Lower leg skin (tissue), 4 donors: ENCODE results near the gene LOXHD1. TPM values are rescaled to one million over a fixed set of nuclear protein-coding genes. Genes with fewer than 3 reads are reported as not detected.
A peak's percentile ranks its signal among the peaks of the same experiment; 100 is the strongest.

Source experiments
- DNase-seq, 2 donors: peaks; one replicate each; pipeline ENCODE4 v3.0.0-alpha.2; 2019; ENCODE audit warnings: low spot score in 2 of 2
- H3K4me3 ChIP-seq: fragments of 200-600 bp; sonication (generic); 2 replicates; pipeline ENCODE4 v1.5.1; 2017; ENCODE audit warnings: mild to moderate bottlenecking, low read depth; ENCODE audit not compliant: poor library complexity, severe bottlenecking
- CTCF ChIP-seq, 3 donors: fragments of 450-650 bp; IDR thresholded peaks; one replicate each; pipeline ENCODE4 v1.5.1; 2016; ENCODE audit warnings: antibody characterized with exemption in 3 of 3, mild to moderate bottlenecking in 3 of 3, moderate library complexity in 2 of 3
- POLR2A ChIP-seq, 2 donors: fragments of 450-650 bp; IDR thresholded peaks; one replicate each; pipeline ENCODE4 v1.6.1; 2016 to 2017; ENCODE audit warnings: antibody characterized with exemption in 2 of 2, mild to moderate bottlenecking in 1 of 2, moderate library complexity in 1 of 2
- WGBS, 2 donors: methylation state at CpG; one replicate each; pipeline ENCODE4 v1.1.5; 2018; 5-methylcytosine and 5-hydroxymethylcytosine counted together
- intact Hi-C: fragments of 100-400 bp; cut with DNase I; formaldehyde crosslinking; loops from one replicate; pipeline ENCODE4 v1.15.0; 2023; ENCODE audit warnings: low total_unique reads
- total RNA-seq, 4 donors: library from RNA; depleted of rRNA; stranded (reverse); fragments of >200 nt; gene quantifications; one replicate each; pipeline ENCODE4 v1.1.0, GENCODE V29; 2016

The LOXHD1 gene
- total RNA-seq, 4 donors from 2014 or later, result 0.02 to 0.97 (median 0.32) TPM; not detected in 1

DNA sequence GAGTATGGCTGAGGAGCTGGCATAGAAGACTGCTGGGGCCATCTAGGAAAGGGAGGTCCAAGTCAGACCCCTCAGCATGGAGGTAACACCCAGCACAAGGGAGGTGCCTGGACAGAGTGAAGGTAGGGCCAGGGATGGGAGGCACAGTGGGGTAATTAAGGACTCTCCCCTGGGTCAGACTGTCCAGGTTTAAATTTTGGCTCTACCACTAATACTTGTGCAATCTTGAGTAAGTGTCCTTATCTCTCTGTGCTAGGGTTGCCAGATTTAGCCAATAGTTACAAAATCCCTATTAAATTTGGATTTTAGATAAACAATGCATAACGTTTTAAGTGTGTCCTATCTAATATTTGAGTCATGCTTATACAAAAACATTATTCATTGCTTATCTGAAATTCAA, 109.5 kb downstream of the LOXHD1 start:
- no peak for DNase-seq
- WGBS, 2 donors, result 34 to 58% methylated on average over 1 of the region's 1 CpG
- intact Hi-C loops, result no loop called here
- H3K4me3 ChIP-seq, result no peak overlapping the region
- TF ChIP-seq CTCF (IDR thresholded peaks at IDR 0.05), result no peak
- TF ChIP-seq POLR2A (IDR thresholded peaks at IDR 0.05), result no peak

DNA sequence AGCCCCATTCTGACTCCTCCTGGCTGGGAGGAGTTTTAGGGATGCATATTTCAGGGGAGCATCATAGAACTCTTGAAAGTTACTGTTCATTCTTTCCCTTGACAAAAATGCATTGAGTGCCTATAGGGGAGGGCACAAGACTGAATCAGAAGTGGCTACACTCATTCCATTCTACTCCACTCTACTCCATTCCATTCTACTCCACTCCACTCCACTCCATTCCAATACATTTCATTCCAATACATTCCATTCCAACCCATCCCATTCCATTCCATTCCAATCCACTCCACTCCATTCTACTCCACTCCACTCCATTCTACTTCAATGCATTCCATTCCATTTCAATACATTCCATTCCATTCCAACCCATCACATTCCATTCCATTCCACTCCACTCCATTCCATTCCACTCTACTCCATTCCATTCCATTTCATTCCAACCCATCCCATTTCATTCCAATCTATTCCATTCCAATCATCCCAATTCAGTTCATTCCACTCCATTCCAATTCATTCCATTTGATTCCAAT, 110.8 kb downstream of the LOXHD1 start:
- no peak for TF ChIP-seq CTCF (IDR thresholded peaks at IDR 0.05)
- TF ChIP-seq POLR2A (IDR thresholded peaks at IDR 0.05), result no peak
- intact Hi-C loops, result no loop called here
- DNase-seq, result no peak
- H3K4me3 ChIP-seq, result no peak overlapping the region

DNA sequence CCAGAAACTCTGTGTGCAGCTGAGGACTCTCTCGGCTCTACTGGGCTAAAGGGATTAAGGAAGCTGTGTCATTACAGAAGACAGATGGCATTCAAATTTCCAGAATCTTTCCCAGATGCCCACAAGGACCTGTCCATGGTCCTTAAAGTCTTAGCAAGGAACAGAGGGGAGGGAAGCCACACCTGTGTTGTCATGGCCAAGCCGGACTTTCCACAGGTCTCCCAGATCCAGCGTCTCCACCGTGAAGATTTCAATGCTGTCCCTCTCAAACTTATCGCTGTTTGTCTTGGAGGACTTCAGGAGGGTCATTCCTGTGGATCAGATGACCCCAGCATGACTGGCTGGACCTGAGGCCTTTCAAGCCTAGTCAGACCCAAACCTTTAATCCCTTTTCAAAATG, 114.5 kb downstream of the LOXHD1 start:
- intact Hi-C loops, result no loop called here
- TF ChIP-seq CTCF (IDR thresholded peaks at IDR 0.05) (no peak), POLR2A (IDR thresholded peaks at IDR 0.05) (no peak)
- WGBS, 2 donors, result 49 to 62% methylated on average over 5 of the region's 5 CpGs
- DNase-seq, result peak in 1 of 2 donors; percentile 53
- H3K4me3 ChIP-seq, result no peak overlapping the region

DNA sequence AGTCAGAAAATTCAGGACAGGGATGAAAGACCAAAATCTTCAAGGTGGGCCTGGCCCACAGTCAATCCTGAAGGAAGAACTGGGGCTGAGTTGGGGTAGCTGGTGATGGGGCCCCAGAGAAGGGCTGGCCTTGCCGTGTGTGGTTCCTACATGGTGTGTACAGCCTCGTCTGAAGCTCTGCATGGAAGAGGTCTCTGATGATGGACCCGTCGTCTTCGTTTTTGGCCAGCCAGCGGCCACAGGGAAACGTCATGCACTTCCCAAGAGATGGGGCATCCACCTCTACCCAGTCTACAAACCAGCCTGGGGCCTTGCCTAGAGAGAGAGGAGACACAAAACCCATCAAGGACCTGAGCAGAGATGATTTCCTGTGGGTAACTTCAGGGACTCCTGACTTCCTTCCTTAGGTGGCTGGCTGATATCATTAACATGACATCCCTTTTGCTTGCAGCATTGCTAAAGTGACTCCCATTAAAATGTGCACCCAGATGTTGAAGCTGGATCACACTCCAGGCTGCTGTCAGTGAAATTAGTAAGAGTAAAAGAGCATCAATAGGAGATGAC, 115.3 kb downstream of the LOXHD1 start:
- intact Hi-C loops, result no loop called here
- TF ChIP-seq CTCF (IDR thresholded peaks at IDR 0.05) (no peak), POLR2A (IDR thresholded peaks at IDR 0.05) (no peak)
- no peak overlapping the region for H3K4me3 ChIP-seq
- 83% methylated on average over 7 of the region's 7 CpGs for WGBS, 2 donors
- DNase-seq, result peak in 1 of 2 donors; percentile 63

GRCh38 chr18:46538376-46538775, 118.6 kb downstream of the LOXHD1 start:
- 41 to 53% methylated on average over 3 of the region's 3 CpGs for WGBS, 2 donors
- TF ChIP-seq CTCF (IDR thresholded peaks at IDR 0.05) (no peak), POLR2A (IDR thresholded peaks at IDR 0.05) (no peak)
- intact Hi-C loops, result no loop called here

More at GRCh38 chr18:46538376-46538775, 118.6 kb downstream of the LOXHD1 start:
- peak in 1 of 2 donors; percentile 79 for DNase-seq
- H3K4me3 ChIP-seq, result no peak overlapping the region
